ENCODE results near the gene CFAP57. TPM values are rescaled to one million over a fixed set of nuclear protein-coding genes. Genes with fewer than 3 reads are reported as not detected.

Gene CFAP57
- polyA plus RNA-seq, 2 of the 4 experiments (the other 2 are of a cell fraction), result 0.54 to 0.80 TPM

DNA sequence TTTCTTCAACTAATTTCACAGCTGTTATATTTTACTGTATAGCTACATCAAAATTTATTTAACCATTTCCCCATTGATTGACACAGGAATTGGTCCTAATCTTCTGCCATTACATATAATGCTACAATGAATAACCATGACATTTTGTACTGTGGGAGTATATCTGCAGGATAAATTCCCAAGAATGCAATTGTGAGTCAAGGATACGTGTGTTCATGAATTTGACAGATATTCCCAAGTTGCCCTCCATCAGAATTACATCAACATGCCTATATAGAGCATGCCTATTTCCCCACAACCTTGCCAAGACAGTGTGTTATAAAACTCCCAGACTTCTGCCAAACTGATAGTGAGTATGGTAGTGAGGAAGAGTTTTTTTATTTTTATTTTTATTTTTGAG, 125.9 kb downstream of the CFAP57 start:
- no peaks in the 10 kb centered on the region for H3K9me3 ChIP-seq
- H3K4me2 ChIP-seq, result no peak overlapping the region
- H3K4me1 ChIP-seq, result peaks cover 8% of the 10 kb centered on the region; the same call in 1 of the 3 replicates
- CTCF ChIA-PET, result no interaction called here
- ATAC-seq, result no peak
- POLR2A ChIA-PET, result no interaction called here
- FAIRE-seq, result no peak
- no peak overlapping the region for H3K27ac ChIP-seq
- 78% methylated on average over 1 of the region's 1 CpG for WGBS (ENCODE audit: missing lambda C conversion rate)
- no peak overlapping the region for H3K4me3 ChIP-seq
- no peak for DNase-seq (ENCODE audit: low read depth in 1 of 2, low spot score in 1 of 2)
- TF ChIP-seq, protein P1, sequence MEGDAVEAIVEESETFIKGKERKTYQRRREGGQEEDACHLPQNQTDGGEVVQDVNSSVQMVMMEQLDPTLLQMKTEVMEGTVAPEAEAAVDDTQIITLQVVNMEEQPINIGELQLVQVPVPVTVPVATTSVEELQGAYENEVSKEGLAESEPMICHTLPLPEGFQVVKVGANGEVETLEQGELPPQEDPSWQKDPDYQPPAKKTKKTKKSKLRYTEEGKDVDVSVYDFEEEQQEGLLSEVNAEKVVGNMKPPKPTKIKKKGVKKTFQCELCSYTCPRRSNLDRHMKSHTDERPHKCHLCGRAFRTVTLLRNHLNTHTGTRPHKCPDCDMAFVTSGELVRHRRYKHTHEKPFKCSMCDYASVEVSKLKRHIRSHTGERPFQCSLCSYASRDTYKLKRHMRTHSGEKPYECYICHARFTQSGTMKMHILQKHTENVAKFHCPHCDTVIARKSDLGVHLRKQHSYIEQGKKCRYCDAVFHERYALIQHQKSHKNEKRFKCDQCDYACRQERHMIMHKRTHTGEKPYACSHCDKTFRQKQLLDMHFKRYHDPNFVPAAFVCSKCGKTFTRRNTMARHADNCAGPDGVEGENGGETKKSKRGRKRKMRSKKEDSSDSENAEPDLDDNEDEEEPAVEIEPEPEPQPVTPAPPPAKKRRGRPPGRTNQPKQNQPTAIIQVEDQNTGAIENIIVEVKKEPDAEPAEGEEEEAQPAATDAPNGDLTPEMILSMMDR (IDR thresholded peaks at IDR 0.05), result no peak
- TF ChIP-seq HOXA7 (CRISPR knock-in tag; IDR thresholded peaks at IDR 0.05) (no peak), EHMT2 (IDR thresholded peaks at IDR 0.05; ENCODE audit: low read depth) (no peak), POLR2A (IDR thresholded peaks at IDR 0.05; ENCODE audit: low read length) (no peak), TFCP2L1 (CRISPR knock-in tag; IDR thresholded peaks at IDR 0.05) (no peak), FOXS1 (CRISPR knock-in tag; IDR thresholded peaks at IDR 0.05) (no peak), CHD2 (IDR thresholded peaks at IDR 0.05; ENCODE audit: low read length, partially characterized antibody) (no peak), KDM5A (IDR thresholded peaks at IDR 0.05) (no peak)
- TF ChIP-seq, protein P2, sequence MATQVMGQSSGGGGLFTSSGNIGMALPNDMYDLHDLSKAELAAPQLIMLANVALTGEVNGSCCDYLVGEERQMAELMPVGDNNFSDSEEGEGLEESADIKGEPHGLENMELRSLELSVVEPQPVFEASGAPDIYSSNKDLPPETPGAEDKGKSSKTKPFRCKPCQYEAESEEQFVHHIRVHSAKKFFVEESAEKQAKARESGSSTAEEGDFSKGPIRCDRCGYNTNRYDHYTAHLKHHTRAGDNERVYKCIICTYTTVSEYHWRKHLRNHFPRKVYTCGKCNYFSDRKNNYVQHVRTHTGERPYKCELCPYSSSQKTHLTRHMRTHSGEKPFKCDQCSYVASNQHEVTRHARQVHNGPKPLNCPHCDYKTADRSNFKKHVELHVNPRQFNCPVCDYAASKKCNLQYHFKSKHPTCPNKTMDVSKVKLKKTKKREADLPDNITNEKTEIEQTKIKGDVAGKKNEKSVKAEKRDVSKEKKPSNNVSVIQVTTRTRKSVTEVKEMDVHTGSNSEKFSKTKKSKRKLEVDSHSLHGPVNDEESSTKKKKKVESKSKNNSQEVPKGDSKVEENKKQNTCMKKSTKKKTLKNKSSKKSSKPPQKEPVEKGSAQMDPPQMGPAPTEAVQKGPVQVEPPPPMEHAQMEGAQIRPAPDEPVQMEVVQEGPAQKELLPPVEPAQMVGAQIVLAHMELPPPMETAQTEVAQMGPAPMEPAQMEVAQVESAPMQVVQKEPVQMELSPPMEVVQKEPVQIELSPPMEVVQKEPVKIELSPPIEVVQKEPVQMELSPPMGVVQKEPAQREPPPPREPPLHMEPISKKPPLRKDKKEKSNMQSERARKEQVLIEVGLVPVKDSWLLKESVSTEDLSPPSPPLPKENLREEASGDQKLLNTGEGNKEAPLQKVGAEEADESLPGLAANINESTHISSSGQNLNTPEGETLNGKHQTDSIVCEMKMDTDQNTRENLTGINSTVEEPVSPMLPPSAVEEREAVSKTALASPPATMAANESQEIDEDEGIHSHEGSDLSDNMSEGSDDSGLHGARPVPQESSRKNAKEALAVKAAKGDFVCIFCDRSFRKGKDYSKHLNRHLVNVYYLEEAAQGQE (IDR thresholded peaks at IDR 0.05), result no peak

DNA sequence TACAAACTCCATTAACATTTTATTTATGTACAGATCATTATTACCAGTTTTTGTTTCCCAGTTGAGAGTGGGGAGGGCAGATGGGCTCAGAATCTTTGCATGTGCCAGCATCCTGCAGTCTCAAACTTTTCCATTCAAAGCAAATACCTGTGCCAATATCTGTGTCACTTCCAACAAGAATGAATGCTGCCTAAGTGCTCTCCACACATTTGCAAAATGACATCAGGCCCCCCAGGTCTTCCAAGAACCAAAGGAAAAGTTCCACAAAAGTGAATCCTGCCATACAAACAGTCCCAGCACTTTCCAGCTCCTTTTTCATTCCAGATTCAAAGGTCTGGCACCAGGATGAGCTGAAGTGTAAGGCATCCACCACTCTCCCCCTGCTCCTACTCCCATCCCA, 127.0 kb downstream of the CFAP57 start:
- ChIA-PET POLR2A (no interaction called here), CTCF (no interaction called here)
- ATAC-seq, result no peak
- no peak for DNase-seq (ENCODE audit: low read depth in 1 of 2, low spot score in 1 of 2)
- no peaks in the 10 kb centered on the region for H3K9me3 ChIP-seq
- H3K4me2 ChIP-seq, result no peak overlapping the region
- peaks cover 6% of the 10 kb centered on the region; the same call in 1 of the 3 replicates for H3K4me1 ChIP-seq
- no peak for FAIRE-seq
- H3K4me3 ChIP-seq, result no peak overlapping the region
- H3K27ac ChIP-seq, result no peak overlapping the region
- TF ChIP-seq KDM5A (IDR thresholded peaks at IDR 0.05) (no peak), ESRRA (IDR thresholded peaks at IDR 0.05; ENCODE audit: borderline replicate concordance, low read length) (no peak), FOSB (CRISPR knock-in tag; IDR thresholded peaks at IDR 0.05) (no peak), EP300 (IDR thresholded peaks at IDR 0.05) (no peak), POLR2A (IDR thresholded peaks at IDR 0.05; ENCODE audit: low read length) (no peak), CBX2 (IDR thresholded peaks at IDR 0.05; ENCODE audit: borderline replicate concordance, low read depth) (no peak), ZSCAN20 (CRISPR knock-in tag; IDR thresholded peaks at IDR 0.05) (no peak), NFE2L2 (conservative IDR thresholded peaks at IDR 0.05; ENCODE audit: low read length) (no peak), EHMT2 (IDR thresholded peaks at IDR 0.05; ENCODE audit: low read depth) (no peak)
- TF ChIP-seq, protein P3, sequence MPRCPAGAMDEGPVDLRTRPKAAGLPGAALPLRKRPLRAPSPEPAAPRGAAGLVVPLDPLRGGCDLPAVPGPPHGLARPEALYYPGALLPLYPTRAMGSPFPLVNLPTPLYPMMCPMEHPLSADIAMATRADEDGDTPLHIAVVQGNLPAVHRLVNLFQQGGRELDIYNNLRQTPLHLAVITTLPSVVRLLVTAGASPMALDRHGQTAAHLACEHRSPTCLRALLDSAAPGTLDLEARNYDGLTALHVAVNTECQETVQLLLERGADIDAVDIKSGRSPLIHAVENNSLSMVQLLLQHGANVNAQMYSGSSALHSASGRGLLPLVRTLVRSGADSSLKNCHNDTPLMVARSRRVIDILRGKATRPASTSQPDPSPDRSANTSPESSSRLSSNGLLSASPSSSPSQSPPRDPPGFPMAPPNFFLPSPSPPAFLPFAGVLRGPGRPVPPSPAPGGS (IDR thresholded peaks at IDR 0.05), result no peak
- TF ChIP-seq, protein P1 (IDR thresholded peaks at IDR 0.05), result no peak
